Trophoblast cell (in vitro differentiated cells and primary cell): ENCODE measurements around the gene IVD.
A peak's percentile ranks its signal among the peaks of the same experiment; 100 is the strongest.

Experiments
- DNase-seq, 2 donors: peaks; one replicate each; pipeline ENCODE4 v3.0.0-alpha.2; 2016
- H2AFZ ChIP-seq: 2 replicates; pipeline ENCODE4 v1.6.1; 2013; ENCODE audit warnings: low read length, moderate library complexity, mild to moderate bottlenecking; ENCODE audit not compliant: insufficient read depth, poor library complexity
- H2AK5ac ChIP-seq: 2 replicates; pipeline ENCODE4 v1.6.1; 2013; ENCODE audit warnings: mild to moderate bottlenecking, low read length
- H2BK120ac ChIP-seq: 2 replicates; pipeline ENCODE4 v1.6.1; 2013; ENCODE audit warnings: low read length, mild to moderate bottlenecking, moderate library complexity; ENCODE audit not compliant: insufficient read depth, poor library complexity
- H2BK12ac ChIP-seq: 2 replicates; pipeline ENCODE4 v1.6.1; 2013; ENCODE audit warnings: mild to moderate bottlenecking, low read length, moderate library complexity
- H2BK5ac ChIP-seq: 2 replicates; pipeline ENCODE4 v1.6.1; 2013; ENCODE audit warnings: low read length, low read depth, moderate library complexity, mild to moderate bottlenecking; ENCODE audit not compliant: poor library complexity
- H3K14ac ChIP-seq: 2 replicates; pipeline ENCODE4 v1.6.1; 2013; ENCODE audit warnings: mild to moderate bottlenecking, low read length
- H3K18ac ChIP-seq: 2 replicates; pipeline ENCODE4 v1.6.1; 2013; ENCODE audit warnings: mild to moderate bottlenecking, low read length
- H3K23ac ChIP-seq: 2 replicates; pipeline ENCODE4 v1.6.1; 2013; ENCODE audit warnings: low read length
- H3K27ac ChIP-seq: 2 replicates; pipeline ENCODE4 v1.5.1; 2013; ENCODE audit warnings: low read depth, mild to moderate bottlenecking, inconsistent platforms, low read length, moderate library complexity
- H3K27me3 ChIP-seq: 2 replicates; pipeline ENCODE4 v1.6.1; 2013; ENCODE audit warnings: inconsistent platforms, mild to moderate bottlenecking, low read length, moderate library complexity; ENCODE audit not compliant: insufficient read depth
- H3K36me3 ChIP-seq, 2 experiments: 1 replicate in 1 of 2; 2 replicates in 1 of 2; pipeline ENCODE4 v1.6.1; 2013; ENCODE audit warnings: low read length in 2 of 2, mild to moderate bottlenecking in 2 of 2, moderate library complexity in 1 of 2; ENCODE audit not compliant: insufficient read depth in 2 of 2, control insufficient read depth in 1 of 2
- H3K4ac ChIP-seq: 2 replicates; pipeline ENCODE4 v1.6.1; 2013; ENCODE audit warnings: low read depth, mild to moderate bottlenecking, low read length, moderate library complexity
- H3K4me1 ChIP-seq, 2 experiments: 1 replicate in 1 of 2; 2 replicates in 1 of 2; pipeline ENCODE4 v1.6.1; 2013; ENCODE audit warnings: low read length in 2 of 2, mild to moderate bottlenecking in 2 of 2, moderate library complexity in 1 of 2; ENCODE audit not compliant: insufficient read depth in 2 of 2, control insufficient read depth in 1 of 2
- H3K4me2 ChIP-seq: 2 replicates; pipeline ENCODE4 v1.6.1; 2013; ENCODE audit warnings: inconsistent platforms, mild to moderate bottlenecking, low read length, moderate library complexity
- H3K4me3 ChIP-seq: 2 replicates; pipeline ENCODE4 v1.5.1; 2013; ENCODE audit warnings: mild to moderate bottlenecking, low read depth, low read length, inconsistent platforms
- H3K79me1 ChIP-seq: one replicate; pipeline ENCODE4 v1.6.1; 2013; ENCODE audit warnings: low read length
- H3K79me2 ChIP-seq: 2 replicates; pipeline ENCODE4 v1.6.1; 2013; ENCODE audit warnings: low read length, mild to moderate bottlenecking; ENCODE audit not compliant: control insufficient read depth, insufficient read depth, poor library complexity
- H3K9ac ChIP-seq: 2 replicates; pipeline ENCODE4 v1.6.1; 2013; ENCODE audit warnings: mild to moderate bottlenecking, low read length
- H3K9me3 ChIP-seq: 2 replicates; pipeline ENCODE4 v1.6.1; 2013; ENCODE audit warnings: low read depth, mild to moderate bottlenecking, control low read depth, inconsistent platforms, low read length; ENCODE audit not compliant: insufficient read depth
- H4K12ac ChIP-seq: 2 replicates; pipeline ENCODE4 v1.6.1; 2013; ENCODE audit warnings: low read depth, mild to moderate bottlenecking, low read length, moderate library complexity
- H4K8ac ChIP-seq: 2 replicates; pipeline ENCODE4 v1.6.1; 2013; ENCODE audit warnings: low read depth, mild to moderate bottlenecking, low read length, moderate library complexity
- H4K91ac ChIP-seq: one replicate; pipeline ENCODE4 v1.6.1; 2013; ENCODE audit warnings: low read depth, mild to moderate bottlenecking, low read length, moderate library complexity
- WGBS: extraction: QIAGEN DNeasy Blood & Tissue Kit; methylation state at CpG from one replicate; pipeline ENCODE4 v1.1.7; 2013; ENCODE audit warnings: missing lambda C conversion rate; ENCODE audit not compliant: insufficient read length, insufficient coverage; ENCODE audit errors: extremely low coverage; 5-methylcytosine and 5-hydroxymethylcytosine counted together

Gene IVD

GRCh38 chr15:40436892-40437751, 31.5 kb downstream of the IVD start:
- H3K4me3 ChIP-seq = no peak overlapping the region
- peaks cover 12% of the 10 kb centered on the region for H3K79me2 ChIP-seq
- H3K4ac ChIP-seq = no peak overlapping the region
- H3K9ac ChIP-seq = no peak overlapping the region
- no peak overlapping the region for H2AK5ac ChIP-seq
- H3K14ac ChIP-seq = no peak overlapping the region
- H2BK120ac ChIP-seq = no peak overlapping the region
- no peak overlapping the region for H2AFZ ChIP-seq
- no peak overlapping the region for H3K27ac ChIP-seq
- H4K8ac ChIP-seq = no peak overlapping the region
- no peak overlapping the region for H2BK5ac ChIP-seq
- H3K27me3 ChIP-seq = peaks cover 29% of the 10 kb centered on the region
- no peak overlapping the region for H3K23ac ChIP-seq
- H3K4me1 ChIP-seq = peaks cover 19 to 21% of the 10 kb centered on the region in 2 experiments
- H3K4me2 ChIP-seq = peak overlapping the region; percentile 77
- WGBS = no CpG with 5 or more reads among the region's 17 CpGs
- no peak overlapping the region for H4K12ac ChIP-seq
- no peaks in the 10 kb centered on the region for H3K36me3 ChIP-seq
- no peak overlapping the region for H3K18ac ChIP-seq
- H3K79me1 ChIP-seq = peaks cover 15% of the 10 kb centered on the region
- no peak for DNase-seq
- no peak overlapping the region for H2BK12ac ChIP-seq
- no peak overlapping the region for H4K91ac ChIP-seq
- H3K9me3 ChIP-seq = peaks cover 3% of the 10 kb centered on the region

GRCh38 chr15:40437752-40438687, 32.4 kb downstream of the IVD start:
- H3K4me2 ChIP-seq = no peak overlapping the region
- DNase-seq = no peak
- H3K27ac ChIP-seq = no peak overlapping the region
- no peak overlapping the region for H3K14ac ChIP-seq
- no peak overlapping the region for H2BK12ac ChIP-seq
- H3K4ac ChIP-seq = no peak overlapping the region
- peaks cover 3% of the 10 kb centered on the region for H3K9me3 ChIP-seq
- no peak overlapping the region for H4K12ac ChIP-seq
- no peak overlapping the region for H3K9ac ChIP-seq
- H2AFZ ChIP-seq = no peak overlapping the region
- H2BK120ac ChIP-seq = no peak overlapping the region
- H3K23ac ChIP-seq = no peak overlapping the region
- no CpG with 5 or more reads among the region's 21 CpGs for WGBS
- no peak overlapping the region for H3K18ac ChIP-seq
- no peak overlapping the region for H3K4me3 ChIP-seq
- peaks cover 29% of the 10 kb centered on the region for H3K27me3 ChIP-seq
- peaks cover 13% of the 10 kb centered on the region for H3K79me2 ChIP-seq
- peaks cover 15% of the 10 kb centered on the region for H3K79me1 ChIP-seq
- H4K8ac ChIP-seq = no peak overlapping the region
- no peaks in the 10 kb centered on the region for H3K36me3 ChIP-seq
- H2BK5ac ChIP-seq = no peak overlapping the region
- H4K91ac ChIP-seq = no peak overlapping the region
- no peak overlapping the region for H2AK5ac ChIP-seq
- H3K4me1 ChIP-seq = peaks cover 21% of the 10 kb centered on the region in 2 experiments

GRCh38 chr15:40438712-40439111, 33.1 kb downstream of the IVD start:
- H3K4me1 ChIP-seq = peaks cover 21% of the 10 kb centered on the region in 2 experiments
- no peak overlapping the region for H4K91ac ChIP-seq
- WGBS = no CpG with 5 or more reads among the region's 12 CpGs

GRCh38 chr15:40439461-40439959, 33.9 kb downstream of the IVD start:
- no CpG with 5 or more reads among the region's 15 CpGs for WGBS
- Histone ChIP-seq H4K8ac (peak overlapping the region; percentile 66), H2BK5ac (no peak overlapping the region)

More at GRCh38 chr15:40438712-40439111, 33.1 kb downstream of the IVD start:
- Histone ChIP-seq H3K14ac (no peak overlapping the region), H2BK5ac (no peak overlapping the region), H2AK5ac (no peak overlapping the region), H2BK120ac (no peak overlapping the region), H3K23ac (no peak overlapping the region), H4K12ac (no peak overlapping the region), H2BK12ac (no peak overlapping the region), H3K27ac (no peak overlapping the region), H4K8ac (no peak overlapping the region), H3K36me3 (no peaks in the 10 kb centered on the region), H2AFZ (no peak overlapping the region), H3K79me1 (peaks cover 15% of the 10 kb centered on the region), H3K9ac (no peak overlapping the region), H3K9me3 (peaks cover 3% of the 10 kb centered on the region), H3K4ac (no peak overlapping the region), H3K79me2 (peaks cover 14% of the 10 kb centered on the region), H3K27me3 (peaks cover 29% of the 10 kb centered on the region), H3K18ac (no peak overlapping the region), H3K4me3 (no peak overlapping the region), H3K4me2 (no peak overlapping the region)
- DNase-seq = no peak

More at GRCh38 chr15:40439461-40439959, 33.9 kb downstream of the IVD start:
- H2BK12ac ChIP-seq = no peak overlapping the region
- peak overlapping the region; percentile 5 for H3K4ac ChIP-seq
- peaks cover 15% of the 10 kb centered on the region for H3K79me1 ChIP-seq
- no peak overlapping the region for H3K18ac ChIP-seq
- H4K91ac ChIP-seq = no peak overlapping the region
- H3K27me3 ChIP-seq = peaks cover 29% of the 10 kb centered on the region
- no peak overlapping the region for H4K12ac ChIP-seq
- H2AK5ac ChIP-seq = no peak overlapping the region
- no peak overlapping the region for H3K9ac ChIP-seq
- peak overlapping the region; percentile 59 for H3K4me3 ChIP-seq
- no peak overlapping the region for H3K14ac ChIP-seq
- peaks cover 21% of the 10 kb centered on the region in 2 experiments for H3K4me1 ChIP-seq
- no peak overlapping the region for H2BK120ac ChIP-seq
- no peak overlapping the region for H3K23ac ChIP-seq
- H3K27ac ChIP-seq = no peak overlapping the region
- H3K9me3 ChIP-seq = peaks cover 3% of the 10 kb centered on the region
- H3K36me3 ChIP-seq = no peaks in the 10 kb centered on the region
- H3K4me2 ChIP-seq = peak overlapping the region; percentile 95
- peak in 1 of 2 donors; percentile 50 for DNase-seq
- peak overlapping the region; percentile 70 for H2AFZ ChIP-seq
- H3K79me2 ChIP-seq = peaks cover 14% of the 10 kb centered on the region
